ENCODE measurements around the gene FAM187B.

The FAM187B gene

DNA sequence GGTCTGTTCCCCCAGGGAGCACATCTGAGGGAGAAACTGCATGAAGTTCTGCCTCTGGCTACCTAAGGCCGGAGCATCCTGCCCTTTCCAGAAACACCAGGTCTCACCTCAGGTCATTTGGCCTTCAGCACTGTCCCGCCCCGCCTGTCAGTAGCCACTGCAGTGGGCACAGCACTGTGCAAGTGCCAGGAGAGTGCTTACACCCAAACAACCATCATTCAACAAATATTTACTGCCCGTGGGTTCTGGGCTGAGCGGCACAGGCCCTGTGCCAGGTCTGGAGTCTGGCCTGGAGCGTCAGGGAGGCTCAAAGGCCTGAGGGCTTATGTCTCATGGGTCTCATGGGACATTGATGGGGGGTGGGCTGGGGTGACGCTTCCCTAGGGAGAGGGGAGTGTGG, 43.0 kb upstream of the FAM187B start:
- no peak overlapping the region for H3K4me3 ChIP-seq (ENCODE audit: low read depth, low read length)
- TF ChIP-seq, protein P1, sequence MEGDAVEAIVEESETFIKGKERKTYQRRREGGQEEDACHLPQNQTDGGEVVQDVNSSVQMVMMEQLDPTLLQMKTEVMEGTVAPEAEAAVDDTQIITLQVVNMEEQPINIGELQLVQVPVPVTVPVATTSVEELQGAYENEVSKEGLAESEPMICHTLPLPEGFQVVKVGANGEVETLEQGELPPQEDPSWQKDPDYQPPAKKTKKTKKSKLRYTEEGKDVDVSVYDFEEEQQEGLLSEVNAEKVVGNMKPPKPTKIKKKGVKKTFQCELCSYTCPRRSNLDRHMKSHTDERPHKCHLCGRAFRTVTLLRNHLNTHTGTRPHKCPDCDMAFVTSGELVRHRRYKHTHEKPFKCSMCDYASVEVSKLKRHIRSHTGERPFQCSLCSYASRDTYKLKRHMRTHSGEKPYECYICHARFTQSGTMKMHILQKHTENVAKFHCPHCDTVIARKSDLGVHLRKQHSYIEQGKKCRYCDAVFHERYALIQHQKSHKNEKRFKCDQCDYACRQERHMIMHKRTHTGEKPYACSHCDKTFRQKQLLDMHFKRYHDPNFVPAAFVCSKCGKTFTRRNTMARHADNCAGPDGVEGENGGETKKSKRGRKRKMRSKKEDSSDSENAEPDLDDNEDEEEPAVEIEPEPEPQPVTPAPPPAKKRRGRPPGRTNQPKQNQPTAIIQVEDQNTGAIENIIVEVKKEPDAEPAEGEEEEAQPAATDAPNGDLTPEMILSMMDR (IDR thresholded peaks at IDR 0.05; ENCODE audit: insufficient read depth, low read depth, low read length, missing control alignments) = no peak
- no peak for DNase-seq (ENCODE audit: low read depth)

DNA sequence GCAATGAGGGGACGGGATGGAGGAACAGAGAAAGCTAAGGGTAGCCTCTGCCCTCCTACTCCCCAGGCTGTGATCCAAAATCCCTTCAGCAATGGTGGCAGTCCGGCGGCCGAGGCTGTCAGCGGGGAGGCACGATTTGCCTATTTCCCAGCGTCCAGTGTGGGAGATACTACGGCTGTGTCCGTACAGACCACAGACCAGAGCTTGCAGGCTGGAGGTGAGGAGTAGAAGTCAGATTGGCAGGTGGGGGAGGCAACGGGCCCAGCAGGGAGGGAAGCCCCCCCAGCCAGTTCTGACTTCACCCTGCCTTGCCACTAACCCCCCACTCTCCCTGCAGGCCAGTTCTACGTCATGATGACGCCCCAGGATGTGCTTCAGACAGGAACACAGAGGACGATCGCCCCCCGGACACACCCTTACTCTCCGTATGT, 41.9 kb upstream of the FAM187B start:
- TF ChIP-seq, protein P1 (IDR thresholded peaks at IDR 0.05; ENCODE audit: insufficient read depth, low read depth, low read length, missing control alignments) = no peak
- no peak overlapping the region for H3K4me3 ChIP-seq (ENCODE audit: low read depth, low read length)
- no peak for DNase-seq (ENCODE audit: low read depth)

DNA sequence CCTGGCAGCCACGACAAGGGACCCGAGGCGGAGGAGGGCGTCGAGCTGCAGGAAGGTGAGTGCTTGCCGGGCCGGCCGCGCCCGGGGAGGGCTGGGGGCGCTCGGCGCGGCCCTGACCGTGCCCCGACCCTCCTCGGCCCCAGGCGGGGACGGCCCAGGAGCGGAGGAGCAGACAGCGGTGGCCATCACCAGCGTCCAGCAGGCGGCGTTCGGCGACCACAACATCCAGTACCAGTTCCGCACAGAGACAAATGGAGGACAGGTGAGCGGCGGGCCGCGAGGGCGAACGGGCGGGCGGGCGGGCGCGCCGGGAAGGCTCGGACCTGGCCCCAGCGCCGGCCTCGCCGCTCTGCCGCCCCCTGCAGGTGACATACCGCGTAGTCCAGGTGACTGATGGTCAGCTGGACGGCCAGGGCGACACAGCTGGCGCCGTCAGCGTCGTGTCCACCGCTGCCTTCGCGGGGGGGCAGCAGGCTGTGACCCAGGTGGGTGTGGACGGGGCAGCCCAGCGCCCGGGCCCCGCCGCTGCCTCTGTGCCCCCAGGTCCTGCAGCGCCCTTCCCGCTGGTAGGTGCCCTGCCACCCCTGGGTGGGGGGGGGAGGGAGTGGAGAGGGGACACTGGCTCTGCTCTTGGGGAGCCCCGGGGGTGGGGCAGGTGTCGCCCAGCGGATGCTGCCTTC, 41.0 kb upstream of the FAM187B start:
- peak; percentile 95 for DNase-seq (ENCODE audit: low read depth)
- peak overlapping the region; percentile 53 for H3K4me3 ChIP-seq (ENCODE audit: low read depth, low read length)
- TF ChIP-seq, protein P1 (IDR thresholded peaks at IDR 0.05; ENCODE audit: insufficient read depth, low read depth, low read length, missing control alignments) = peak; percentile 65

DNA sequence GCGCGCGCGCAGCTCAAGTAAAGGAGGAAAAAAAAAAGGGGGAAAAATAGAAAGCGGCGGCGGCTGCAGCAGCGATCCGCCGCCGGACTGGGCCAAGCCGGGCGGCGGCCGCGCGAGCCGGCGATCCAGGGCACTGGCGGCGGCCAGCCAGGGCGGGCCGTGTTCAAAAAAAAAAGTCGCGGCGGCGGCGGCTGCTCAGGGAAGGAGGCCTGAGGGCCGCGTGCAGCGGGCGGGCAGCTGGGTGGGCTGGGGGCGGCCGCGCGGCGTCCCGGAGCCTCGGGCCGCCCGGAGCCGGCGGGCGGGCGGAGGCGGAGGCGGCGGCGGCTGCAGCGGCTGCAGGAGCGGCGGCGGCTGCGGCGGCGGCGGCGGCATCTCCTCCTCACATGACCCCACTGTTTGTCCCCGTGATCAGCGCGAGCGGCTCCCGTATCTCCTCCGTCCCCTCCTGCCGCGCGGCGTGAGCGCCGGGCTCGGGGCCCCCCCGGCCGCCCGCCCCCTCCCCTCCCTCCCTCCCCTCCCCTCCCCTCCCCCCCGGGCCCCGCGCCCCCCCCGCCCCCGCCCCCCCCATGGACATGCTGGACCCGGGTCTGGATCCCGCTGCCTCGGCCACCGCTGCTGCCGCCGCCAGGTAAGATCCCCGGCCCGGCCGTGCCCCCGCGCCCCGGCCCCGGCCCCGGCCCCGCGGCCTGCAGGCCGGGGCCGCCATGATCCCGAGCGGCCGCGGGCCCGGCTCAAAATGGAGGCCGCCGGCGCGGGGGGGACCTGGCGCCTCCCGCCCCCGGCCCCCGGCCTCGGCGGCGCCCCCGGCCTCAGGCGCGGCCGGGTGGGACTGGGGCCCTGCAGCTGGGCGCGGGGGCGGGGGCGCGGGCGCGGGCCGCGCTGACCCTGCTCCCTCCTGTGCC, 40.2 kb upstream of the FAM187B start, which contains the start of gene USF2:
USF2 (plus strand) TSS at position 427 of the 902 bp plus-strand sequence; CDS start at position 567, 140 bp downstream.
- TF ChIP-seq, protein P1 (IDR thresholded peaks at IDR 0.05; ENCODE audit: insufficient read depth, low read depth, low read length, missing control alignments) = no peak
- peak within 1 kb of the TSS; percentile 88 for H3K4me3 ChIP-seq (ENCODE audit: low read depth, low read length)
- peak; percentile 87 for DNase-seq (ENCODE audit: low read depth)

DNA sequence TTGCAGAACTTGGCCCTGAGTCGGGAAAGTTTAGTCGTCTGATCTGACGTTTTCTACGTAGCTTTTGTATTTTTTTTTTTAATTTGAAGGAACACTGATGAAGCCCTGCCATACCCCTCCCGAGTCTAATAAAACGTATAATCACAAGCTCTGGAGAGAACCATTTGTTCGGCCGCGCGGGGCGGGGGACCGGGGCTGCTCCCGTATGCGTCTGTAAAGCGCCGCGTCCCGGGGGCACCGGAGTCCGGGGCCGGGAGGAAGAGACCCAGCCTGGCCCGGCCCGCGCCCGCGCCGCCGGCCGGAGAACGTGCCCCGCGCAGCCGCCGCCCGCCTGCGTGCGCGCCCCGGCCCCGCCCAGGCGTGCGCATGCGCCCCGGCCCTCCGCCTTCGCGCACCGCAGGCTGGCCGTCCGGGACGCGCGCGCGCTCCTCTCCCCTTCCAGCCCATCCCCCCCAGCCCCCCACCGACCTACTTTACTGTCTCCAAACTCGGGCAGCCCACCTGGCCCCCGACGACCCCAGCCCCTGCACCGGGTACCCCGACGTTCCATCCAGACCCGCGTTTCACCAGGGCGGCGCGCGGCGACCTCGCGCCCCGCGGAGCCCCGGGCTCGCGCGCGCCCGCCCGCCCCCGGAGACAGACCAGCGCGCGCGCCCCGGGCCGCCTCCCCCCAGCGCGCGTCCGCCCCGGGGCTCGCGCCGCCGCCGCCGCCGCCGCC, 39.4 kb upstream of the FAM187B start:
- H3K4me3 ChIP-seq (ENCODE audit: low read depth, low read length) = peak overlapping the region; percentile 88
- peak; percentile 89 for DNase-seq (ENCODE audit: low read depth)
- TF ChIP-seq, protein P1 (IDR thresholded peaks at IDR 0.05; ENCODE audit: insufficient read depth, low read depth, low read length, missing control alignments) = no peak

DNA sequence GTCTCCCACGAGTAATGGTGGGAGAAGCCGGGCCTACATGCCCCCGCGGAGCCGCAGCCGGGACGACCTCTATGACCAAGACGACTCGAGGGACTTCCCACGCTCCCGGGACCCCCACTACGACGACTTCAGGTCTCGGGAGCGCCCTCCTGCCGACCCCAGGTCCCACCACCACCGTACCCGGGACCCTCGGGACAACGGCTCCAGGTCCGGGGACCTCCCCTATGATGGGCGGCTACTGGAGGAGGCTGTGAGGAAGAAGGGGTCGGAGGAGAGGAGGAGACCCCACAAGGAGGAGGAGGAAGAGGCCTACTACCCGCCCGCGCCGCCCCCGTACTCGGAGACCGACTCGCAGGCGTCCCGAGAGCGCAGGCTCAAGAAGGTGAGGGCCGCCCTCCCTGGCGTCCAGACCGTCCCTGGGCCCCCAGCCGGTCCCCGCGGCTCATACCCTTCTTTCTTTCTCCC, 38.8 kb upstream of the FAM187B start:
- H3K4me3 ChIP-seq (ENCODE audit: low read depth, low read length) = peak overlapping the region; percentile 88
- TF ChIP-seq, protein P1 (IDR thresholded peaks at IDR 0.05; ENCODE audit: insufficient read depth, low read depth, low read length, missing control alignments) = no peak
- DNase-seq (ENCODE audit: low read depth) = peak; percentile 62

Data from GM12865 (cell line).